HepG2 (cell line): ENCODE results near the gene EPHB3. TPM values are rescaled to one million over a fixed set of nuclear protein-coding genes. Genes with fewer than 3 reads are reported as not detected.

Source experiments
- ATAC-seq: fragments of 200-7000 bp; cut with Tn5 transposase; 3 replicates; pipeline ENCODE4 v1.9.1; 2020; ENCODE audit warnings: mild to moderate bottlenecking, moderate library complexity
- BruUV-seq: library from RNA; stranded (reverse); fragments of 400-500 nt; replicated peaks from 2 replicates; lab custom pipeline; 2021; lab: Mats Ljungman, UMichigan
- CTCF ChIA-PET: fragments of 300-600 bp; formaldehyde crosslinking; extraction: SDS; loops from one replicate; lab custom pipeline; 2021; ENCODE audit warnings: low total read pairs, inconsistent platforms, low intra/inter-chr PET ratio; lab: Yijun Ruan, JAX
- POLR2A ChIA-PET: fragments of 350-600 bp; sonication (Branson Sonifier 250); formaldehyde crosslinking; loops from one replicate; lab custom pipeline; 2020; ENCODE audit warnings: antibody characterized with exemption, inconsistent platforms; lab: Yijun Ruan, JAX
- DNase-seq: peaks from one replicate; pipeline ENCODE4 v3.0.0-alpha.2; 2015; ENCODE audit warnings: low spot score
- FAIRE-seq: peaks from 3 replicates; lab custom pipeline; 2011; peaks lifted over from hg19 to GRCh38; lab: Jason Lieb, UNC
- H2AFZ ChIP-seq: one replicate; pipeline ENCODE4 v1.6.1; 2011; ENCODE audit warnings: low read length, inconsistent platforms
- H3K27ac ChIP-seq: fragments of 300-600 bp; 3 replicates; pipeline ENCODE4 v1.8.0; 2011; ENCODE audit warnings: mixed run types, mild to moderate bottlenecking, mixed read lengths, low read length, inconsistent platforms; ENCODE audit not compliant: insufficient read depth; ENCODE audit errors: extremely low read length
- H3K27me3 ChIP-seq, 2 experiments: fragments of 200-600 bp in 1 of 2; 2 replicates in 1 of 2; 3 replicates in 1 of 2; pipeline versions ENCODE4 v1.6.0 to v1.8.0; 2011; ENCODE audit warnings: low read length in 2 of 2, mild to moderate bottlenecking in 2 of 2, moderate library complexity in 2 of 2, inconsistent platforms in 1 of 2; ENCODE audit not compliant: insufficient read depth in 2 of 2, control insufficient read depth in 1 of 2
- H3K36me3 ChIP-seq, 2 experiments: fragments of 200-600 bp in 1 of 2; replicated peaks in 1 of 2; 2 replicates in 1 of 2; 3 replicates in 1 of 2; pipeline versions ENCODE4 v1.5.1 to v1.8.0; 2011; ENCODE audit warnings: low read length in 2 of 2, inconsistent platforms in 1 of 2; ENCODE audit not compliant: insufficient read depth in 2 of 2, control insufficient read depth in 1 of 2
- H3K4me1 ChIP-seq: 2 replicates; pipeline ENCODE4 v1.5.1; 2012; ENCODE audit warnings: low read length, inconsistent platforms; ENCODE audit not compliant: insufficient read depth
- H3K4me2 ChIP-seq: 2 replicates; pipeline ENCODE4 v1.6.0; 2011; ENCODE audit warnings: low read depth, low read length, inconsistent platforms
- H3K4me3 ChIP-seq, 3 experiments: fragments of 200-600 bp in 1 of 3; sonication (generic), shearing (Covaris generic) in 1 of 3; replicated peaks in 1 of 3; 2 replicates each; pipeline ENCODE4 v1.5.1; 2011 to 2016; ENCODE audit warnings: low read length in 3 of 3, inconsistent platforms in 2 of 3, low read depth in 2 of 3, mild to moderate bottlenecking in 2 of 3, control low read depth in 1 of 3, mixed read lengths in 1 of 3; ENCODE audit not compliant: insufficient read depth in 1 of 3
- H3K79me2 ChIP-seq: one replicate; pipeline ENCODE4 v1.6.1; 2011; ENCODE audit warnings: low read length, inconsistent platforms; ENCODE audit not compliant: insufficient read depth
- H3K9ac ChIP-seq: 2 replicates; pipeline ENCODE4 v1.6.0; 2011; ENCODE audit warnings: mild to moderate bottlenecking, low read depth, low read length, inconsistent platforms; ENCODE audit not compliant: insufficient read depth
- H3K9me3 ChIP-seq: 2 replicates; pipeline ENCODE4 v1.5.1; 2012; ENCODE audit warnings: mild to moderate bottlenecking, low read length
- H4K20me1 ChIP-seq: 2 replicates; pipeline ENCODE4 v1.6.0; 2011; ENCODE audit warnings: inconsistent platforms, mild to moderate bottlenecking, low read length, moderate library complexity; ENCODE audit not compliant: insufficient read depth
- E2F1 ChIP-seq: sonication (generic); formaldehyde crosslinking; IDR thresholded peaks from 2 replicates; pipeline ENCODE4 v1.5.0; 2020; ENCODE audit warnings: missing genetic modification reagents
- KAT8 ChIP-seq: IDR thresholded peaks from 2 replicates; pipeline ENCODE4 v1.6.1; 2016; ENCODE audit warnings: missing genetic modification reagents, missing compliant biosample characterization
- KLF13 ChIP-seq: sonication (generic); formaldehyde crosslinking; IDR thresholded peaks from 2 replicates; pipeline ENCODE4 v1.4.0; 2020; ENCODE audit warnings: mild to moderate bottlenecking, missing genetic modification reagents
- LBX2 ChIP-seq: sonication (generic); formaldehyde crosslinking; IDR thresholded peaks from 2 replicates; pipeline ENCODE4 v1.5.0; 2020; ENCODE audit warnings: missing genetic modification reagents, mild to moderate bottlenecking, borderline replicate concordance
- PTBP1 ChIP-seq: fragments of 200-400 bp; formaldehyde crosslinking; IDR thresholded peaks from 2 replicates; pipeline ENCODE4 v1.6.1; 2018; ENCODE audit warnings: low read length, low read depth; ENCODE audit not compliant: poor library complexity, severe bottlenecking
- UBTF ChIP-seq: sonication (generic); formaldehyde crosslinking; IDR thresholded peaks from 2 replicates; pipeline ENCODE4 v1.4.0; 2020; ENCODE audit warnings: mild to moderate bottlenecking, missing genetic modification reagents
- ZNF614 ChIP-seq: IDR thresholded peaks from 2 replicates; pipeline ENCODE4 v1.6.1; 2018; ENCODE audit warnings: missing biosample characterization, missing genetic modification reagents, inconsistent platforms, borderline replicate concordance
- ZNF768 ChIP-seq: sonication (generic); formaldehyde crosslinking; IDR thresholded peaks from 2 replicates; pipeline ENCODE4 v1.4.0; 2020; ENCODE audit warnings: missing genetic modification reagents
- ZSCAN30 ChIP-seq: sonication (generic); formaldehyde crosslinking; IDR thresholded peaks from 2 replicates; pipeline ENCODE4 v1.5.0; 2020; ENCODE audit warnings: mild to moderate bottlenecking, missing genetic modification reagents
- WGBS: methylation state at CpG from one replicate; pipeline ENCODE4 v1.1.6; 2017; ENCODE audit warnings: low lambda C conversion rate; 5-methylcytosine and 5-hydroxymethylcytosine counted together
- in situ Hi-C: cut with HindIII; loops from 2 replicates; pipeline ENCODE4 v1.10.0; 2017; ENCODE audit warnings: low pct_unique_long_range_greater_than_20kb; ENCODE audit not compliant: extremely low pct_ligation_motif_present
- intact Hi-C: fragments of 100-400 bp; cut with micrococcal nuclease; formaldehyde crosslinking; loops from one replicate; pipeline ENCODE4 v1.10.0; 2022; ENCODE audit not compliant: unreplicated experiment
- polyA plus RNA-seq, 8 experiments: library from polyadenylated mRNA; depleted of rRNA in 3 of 8; stranded (reverse) in 7 of 8; unstranded in 1 of 8; fragments of >200 nt; fragmentation: Illumina TruSeq in 4 of 8; extraction: Trizol in 4 of 8; gene quantifications; 2 replicates each; pipeline versions ENCODE4 v1.2.1 to v1.2.3, GENCODE V29; 2011 to 2016; ENCODE audit warnings: low read depth in 4 of 8, missing spikeins in 1 of 8, mixed read lengths in 1 of 8; ENCODE audit not compliant: insufficient read depth in 1 of 8
- total RNA-seq, 5 experiments: library from RNA; depleted of rRNA; stranded (reverse); fragments of >200 nt; fragmentation: Illumina TruSeq; extraction: Trizol; gene quantifications; 2 replicates each; pipeline ENCODE4 v1.2.3, GENCODE V29; 2016; ENCODE audit warnings: low read depth in 1 of 5

Gene EPHB3
- total and polyA plus RNA-seq, 2 of the 13 experiments (the other 11 are each of a cell fraction or from before 2014, with no cell fraction given) = 0.01 TPM; not detected in 1

GRCh38 chr3:184588776-184589175 is 27.2 kb downstream of the EPHB3 start:
- TF ChIP-seq E2F1 (CRISPR knock-in tag) = no peak
- no peak for TF ChIP-seq LBX2 (CRISPR knock-in tag)
- no peak for TF ChIP-seq KLF13 (CRISPR knock-in tag)
- no peak for TF ChIP-seq ZSCAN30 (CRISPR knock-in tag)
- TF ChIP-seq KAT8 (CRISPR knock-in tag) = no peak
- TF ChIP-seq PTBP1 = no peak
- no peak for TF ChIP-seq ZNF768 (CRISPR knock-in tag)
- TF ChIP-seq UBTF (CRISPR knock-in tag) = no peak
- TF ChIP-seq ZNF614 (CRISPR knock-in tag) = no peak
- whole genome bisulfite sequencing = 14% methylated on average over 4 of the region's 4 CpGs
- Histone ChIP-seq H3K9ac (no peak overlapping the region), H3K4me3 (no peak overlapping the region), H4K20me1 (no peaks in the 10 kb centered on the region), H3K27ac (no peak overlapping the region), H3K9me3 (no peaks in the 10 kb centered on the region), H2AFZ (no peak overlapping the region), H3K4me1 (no peaks in the 10 kb centered on the region), H3K36me3 (no peaks in the 10 kb centered on the region), H3K79me2 (no peaks in the 10 kb centered on the region), H3K27me3 (peaks cover 0 to 28% of the 10 kb centered on the region in 2 experiments; a peak in 3 of 5 replicates), H3K4me2 (no peak overlapping the region)
- DNase-seq = no peak
- POLR2A ChIA-PET = no interaction called here
- CTCF ChIA-PET = no interaction called here
- BruUV-seq = no TSS peak
- intact Hi-C loops = no loop called here
- FAIRE-seq = no peak
- no peak for ATAC-seq
- in situ Hi-C loops = no loop called here
